GM21723 (cell line): ENCODE measurements around the gene OSER1.
A peak's percentile ranks its signal among the peaks of the same experiment; 100 is the strongest.
"Not testable (repeated sequence)": the region's sequence is repeated elsewhere in the genome, so short reads cannot be mapped to it uniquely, and the experiment has no call there.

ENCODE experiments used
- ATAC-seq: cut with Tn5 transposase; IDR thresholded peaks from one replicate; pipeline ENCODE4 v1.9.1; 2021; ENCODE audit warnings: mild to moderate bottlenecking, moderate library complexity; ENCODE audit not compliant: unreplicated experiment

OSER1 gene

GRCh38 chr20:44210406-44211176 lies at the start of gene OSER1:
TSS of gene OSER1 (minus strand) at chr20:44210771. CDS start at chr20:44206957, 3,814 bp downstream.
- ATAC-seq, result peak; percentile 80

- no peak for ATAC-seq
These were observed 47.8 kb upstream of the OSER1 start for GRCh38 chr20:44258226-44258890.

GRCh38 chr20:44256961-44257360 lies 46.4 kb upstream of the OSER1 start:
- ATAC-seq, result no peak

- ATAC-seq, result no peak
These were observed 45.4 kb upstream of the OSER1 start for GRCh38 chr20:44255942-44256341.

GRCh38 chr20:44254073-44254472 lies 43.5 kb upstream of the OSER1 start:
- ATAC-seq, result no peak

- no peak for ATAC-seq
These were observed 43.0 kb upstream of the OSER1 start for GRCh38 chr20:44253528-44253927.

- no peak for ATAC-seq
These were observed 40.7 kb upstream of the OSER1 start for GRCh38 chr20:44251284-44251683.

GRCh38 chr20:44248410-44248759 lies 37.8 kb upstream of the OSER1 start:
- no peak for ATAC-seq

GRCh38 chr20:44247586-44248409 lies 37.2 kb upstream of the OSER1 start:
- no peak for ATAC-seq

GRCh38 chr20:44247131-44247571 lies 36.6 kb upstream of the OSER1 start, which contains the start of gene GDAP1L1:
TSS of gene GDAP1L1 (plus strand) at chr20:44247308. CDS start at chr20:44247335, 27 bp downstream.
- no peak for ATAC-seq

- ATAC-seq, result no peak
These were observed 35.4 kb upstream of the OSER1 start for GRCh38 chr20:44245977-44246376.

GRCh38 chr20:44241796-44242195 lies 31.2 kb upstream of the OSER1 start:
- no peak for ATAC-seq

GRCh38 chr20:44236840-44237239 lies 26.3 kb upstream of the OSER1 start:
- ATAC-seq, result not testable (repeated sequence)

- no peak for ATAC-seq
These were observed 25.1 kb upstream of the OSER1 start for GRCh38 chr20:44235702-44236101.

- no peak for ATAC-seq
These were observed 24.2 kb upstream of the OSER1 start for GRCh38 chr20:44234566-44235317.

GRCh38 chr20:44233436-44234016 lies 23.0 kb upstream of the OSER1 start:
- no peak for ATAC-seq

- ATAC-seq, result not testable (repeated sequence)
These were observed 21.9 kb upstream of the OSER1 start for GRCh38 chr20:44232469-44232856.

GRCh38 chr20:44231713-44232468 lies 21.3 kb upstream of the OSER1 start:
- no peak for ATAC-seq

- no peak for ATAC-seq
These were observed 20.6 kb upstream of the OSER1 start for GRCh38 chr20:44231193-44231592.
